DMS53 treated with DMSO at 0.1 percent for 48 hours (cell line): ENCODE results near the gene HRC.

Source experiments
- DNase-seq: peaks from one replicate; lab custom pipeline; 2025; ENCODE audit not compliant: unreplicated experiment; lab: John Stamatoyannopoulos, UW

The HRC gene

DNA sequence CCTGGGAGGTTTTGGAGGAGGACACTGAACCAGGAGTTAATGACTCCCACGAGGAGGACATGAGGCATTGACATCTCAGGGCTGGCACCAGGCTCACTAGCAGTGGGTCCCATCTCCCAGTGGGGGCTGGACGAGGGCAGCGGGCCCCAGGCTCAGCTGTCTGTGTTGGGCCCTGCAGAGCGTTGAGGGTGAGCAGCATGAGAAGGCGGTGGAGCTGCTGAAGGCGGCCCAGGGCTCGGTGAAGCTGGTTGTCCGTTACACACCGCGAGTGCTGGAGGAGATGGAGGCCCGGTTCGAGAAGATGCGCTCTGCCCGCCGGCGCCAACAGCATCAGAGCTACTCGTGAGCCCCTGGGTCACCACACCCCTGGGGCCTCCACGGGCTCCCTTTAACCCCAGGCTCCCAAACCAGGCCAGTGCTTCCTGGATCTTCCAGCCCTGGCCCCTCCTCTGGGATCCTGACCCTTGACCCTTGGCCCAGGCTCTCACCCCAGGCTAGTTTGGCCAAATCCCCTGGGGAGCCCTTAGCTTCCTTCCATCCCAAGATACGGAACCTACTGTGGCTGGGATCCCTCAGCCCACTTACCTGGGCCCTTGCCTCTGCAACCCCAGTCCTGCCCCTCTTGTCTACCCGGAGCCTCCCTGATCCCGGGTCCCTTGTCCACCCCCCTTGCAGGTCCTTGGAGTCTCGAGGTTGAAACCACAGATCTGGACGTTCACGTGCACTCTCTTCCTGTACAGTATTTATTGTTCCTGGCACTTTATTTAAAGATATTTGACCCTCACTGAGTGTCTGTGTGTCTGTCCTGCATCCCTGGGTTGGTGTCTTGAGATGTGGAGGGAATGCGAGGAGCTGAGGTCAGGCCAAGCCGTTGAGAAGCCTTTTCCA is 37.3 kb downstream of the HRC start:
- DNase-seq = no peak

GRCh38 chr19:49116544-49116943 is 38.7 kb downstream of the HRC start:
- no peak for DNase-seq

DNA sequence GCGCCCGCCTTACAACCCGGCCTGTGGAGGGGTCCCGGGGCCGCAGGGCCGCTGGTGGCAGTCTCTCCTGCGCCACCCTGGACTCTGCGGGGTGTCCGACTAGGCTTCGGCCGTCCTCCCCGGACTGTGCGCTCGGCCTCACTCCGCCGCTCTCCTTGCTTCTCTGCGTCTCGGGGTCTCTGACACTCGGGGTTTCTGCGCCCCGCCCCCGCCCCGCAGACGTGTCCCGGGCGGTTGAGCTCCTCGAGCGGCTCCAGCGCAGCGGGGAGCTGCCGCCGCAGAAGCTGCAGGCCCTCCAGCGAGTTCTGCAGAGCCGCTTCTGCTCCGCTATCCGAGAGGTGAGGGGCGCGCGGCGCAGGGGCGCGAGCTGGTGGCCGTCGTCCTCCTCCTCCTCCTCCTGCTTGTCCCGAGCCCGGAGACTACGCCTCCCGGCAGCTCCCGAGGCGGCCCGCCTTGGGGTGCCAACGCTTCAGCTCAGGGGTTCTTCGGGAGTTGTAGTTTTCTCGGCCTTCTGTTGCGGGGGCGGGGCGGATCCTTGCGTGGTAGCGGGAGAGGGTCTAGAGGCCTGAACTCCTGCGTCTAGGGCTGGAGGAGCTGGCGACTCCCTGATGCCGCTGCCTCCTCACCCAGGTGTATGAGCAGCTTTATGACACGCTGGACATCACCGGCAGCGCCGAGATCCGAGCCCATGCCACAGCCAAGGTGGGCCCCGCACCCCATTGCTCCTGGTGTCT is 40.4 kb downstream of the HRC start:
- no peak for DNase-seq

DNA sequence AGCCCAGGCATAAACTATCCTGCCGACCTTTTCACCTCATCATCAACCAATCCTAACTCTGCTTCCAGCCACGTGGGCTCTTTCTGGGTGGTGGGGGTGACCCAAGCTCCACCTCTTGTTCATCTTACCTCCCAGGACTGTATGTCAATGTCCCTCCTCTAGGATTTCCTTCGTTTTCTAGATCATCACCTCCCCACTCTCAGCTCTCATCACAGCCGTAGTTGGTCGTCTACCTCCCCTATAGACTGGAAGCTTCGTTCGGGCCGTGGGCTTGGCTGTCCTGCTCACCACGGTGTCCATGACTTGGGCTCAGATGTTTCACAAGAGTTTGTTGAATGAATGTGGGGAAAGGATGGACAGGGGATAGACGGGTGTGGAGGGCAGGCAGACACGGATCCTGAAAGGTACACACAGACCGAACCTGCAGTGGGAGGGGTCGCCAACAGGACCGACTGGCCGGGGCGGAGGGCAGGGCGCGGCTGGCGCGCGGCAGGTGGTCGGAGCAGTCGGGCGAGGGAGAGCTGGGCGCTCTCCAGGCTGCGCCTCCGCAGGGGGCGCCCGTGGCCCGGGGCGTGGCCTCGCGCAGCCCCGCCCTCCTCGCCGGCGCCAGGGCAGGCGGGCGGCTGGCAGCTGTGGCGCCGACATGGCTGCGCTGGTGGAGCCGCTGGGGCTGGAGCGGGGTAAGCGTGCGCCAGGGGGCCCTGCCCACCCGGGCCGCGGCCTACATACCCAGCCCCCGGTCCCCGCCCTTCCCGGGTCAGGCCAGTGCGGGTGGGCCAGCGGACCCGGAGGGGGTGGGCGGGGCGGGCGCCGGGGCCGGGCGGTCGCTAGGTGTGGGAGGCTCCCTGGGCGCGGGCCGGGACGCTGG is 41.2 kb downstream of the HRC start, which contains the start of gene LIN7B:
LIN7B (plus strand) TSS at position 609 of the 868 bp plus-strand sequence; CDS start at position 644, 35 bp downstream.
- DNase-seq = peak; percentile 21

GRCh38 chr19:49111218-49111998 is 43.8 kb downstream of the HRC start:
- no peak for DNase-seq

DNA sequence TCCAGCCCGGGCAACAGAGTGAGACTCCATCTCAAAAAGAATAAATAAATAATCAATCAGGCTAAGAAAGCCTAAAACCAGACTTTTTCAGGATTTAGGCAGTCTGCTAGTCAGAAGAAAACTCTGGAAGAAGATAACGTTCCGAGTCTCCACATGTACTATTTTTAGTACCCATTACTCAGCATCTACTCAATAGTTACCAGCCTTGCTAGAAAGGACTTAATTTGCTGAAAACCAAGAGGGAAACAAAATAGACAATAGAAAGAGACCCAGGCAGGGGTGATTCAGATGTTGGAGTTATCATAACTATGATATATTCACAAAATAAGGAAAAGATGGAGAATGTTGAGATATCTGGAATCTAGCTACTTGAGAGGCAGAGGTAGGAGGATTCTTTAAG is 44.6 kb downstream of the HRC start:
- no peak for DNase-seq

DNA sequence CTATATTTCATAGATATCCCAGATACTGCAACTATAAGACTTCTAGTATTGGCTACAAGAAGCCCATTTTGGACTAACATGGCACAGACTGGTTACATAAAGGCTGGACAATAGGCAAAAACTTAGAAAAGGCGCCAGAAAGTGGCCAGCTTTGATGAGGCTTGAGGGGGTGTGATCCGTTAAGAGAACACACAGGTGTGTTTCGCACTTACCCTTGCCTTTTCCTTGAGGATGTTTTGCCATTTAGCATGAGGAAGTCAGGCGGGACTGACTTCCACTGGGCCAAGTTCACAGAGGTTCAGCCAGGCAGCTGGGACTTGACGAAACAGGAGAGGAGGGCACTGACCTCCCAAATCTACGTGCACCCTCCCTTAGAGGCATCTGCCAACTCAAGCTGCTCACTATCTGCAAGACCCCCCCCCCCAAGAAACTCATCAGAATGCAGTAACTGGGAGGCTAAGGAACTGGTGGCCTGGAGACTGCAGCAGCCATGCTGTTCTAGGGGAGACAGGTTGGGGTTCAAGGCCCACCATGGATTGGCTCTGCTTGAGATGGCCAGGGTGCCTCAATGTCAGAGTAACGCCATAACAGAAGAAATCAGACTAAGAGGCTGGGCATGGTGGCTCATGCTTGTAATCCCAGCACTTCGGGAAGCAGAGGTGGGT is 45.5 kb downstream of the HRC start:
- no peak for DNase-seq

DNA sequence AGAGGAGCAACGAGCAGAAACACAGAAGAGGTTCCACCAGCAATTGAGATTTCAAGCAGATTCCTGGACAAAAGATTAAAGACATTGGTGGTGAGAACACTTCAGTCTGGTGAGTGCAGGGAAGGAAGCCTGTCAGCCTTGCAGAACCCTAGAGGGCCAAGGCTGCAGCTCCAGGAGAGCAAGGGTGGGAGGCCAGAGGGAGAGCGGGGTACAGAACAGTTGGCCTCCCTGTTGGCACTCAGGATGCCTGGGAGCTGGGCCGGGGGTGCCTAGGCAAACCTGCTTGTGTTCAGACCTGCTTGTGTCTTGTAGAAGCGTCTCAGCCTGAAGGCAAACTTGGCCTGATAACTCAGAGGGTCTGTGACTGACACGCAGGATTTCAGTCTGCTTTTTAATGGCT is 46.1 kb downstream of the HRC start:
- no peak for DNase-seq

- no peak for DNase-seq
These were observed 47.4 kb downstream of the HRC start for GRCh38 chr19:49107625-49108459.

DNA sequence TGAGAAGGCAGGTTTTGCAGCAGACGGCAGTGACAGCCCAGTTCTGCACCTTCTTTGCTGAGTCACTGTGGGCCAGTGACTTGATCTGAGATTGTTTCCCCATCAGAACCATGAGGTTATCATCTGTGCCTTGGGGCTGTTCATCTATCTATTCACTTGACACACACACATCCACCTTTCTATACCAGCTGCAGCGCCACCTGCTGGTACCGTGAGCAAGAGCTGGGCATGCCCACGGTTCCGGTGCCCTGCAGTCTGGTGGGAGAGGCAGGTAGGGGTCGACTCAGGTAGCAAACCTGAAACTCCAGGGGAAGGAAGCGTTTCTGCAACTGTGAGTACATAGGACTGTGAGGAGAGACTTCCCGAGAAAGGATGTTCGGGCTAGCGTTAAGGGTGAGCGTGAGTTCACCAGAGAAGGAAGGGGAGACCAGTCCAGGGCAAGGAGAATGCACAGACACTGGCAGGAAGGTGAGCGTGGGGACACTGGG is 48.5 kb downstream of the HRC start:
- peak; percentile 16 for DNase-seq

- DNase-seq = no peak
These were observed 50.8 kb downstream of the HRC start for GRCh38 chr19:49104229-49104864.

DNA sequence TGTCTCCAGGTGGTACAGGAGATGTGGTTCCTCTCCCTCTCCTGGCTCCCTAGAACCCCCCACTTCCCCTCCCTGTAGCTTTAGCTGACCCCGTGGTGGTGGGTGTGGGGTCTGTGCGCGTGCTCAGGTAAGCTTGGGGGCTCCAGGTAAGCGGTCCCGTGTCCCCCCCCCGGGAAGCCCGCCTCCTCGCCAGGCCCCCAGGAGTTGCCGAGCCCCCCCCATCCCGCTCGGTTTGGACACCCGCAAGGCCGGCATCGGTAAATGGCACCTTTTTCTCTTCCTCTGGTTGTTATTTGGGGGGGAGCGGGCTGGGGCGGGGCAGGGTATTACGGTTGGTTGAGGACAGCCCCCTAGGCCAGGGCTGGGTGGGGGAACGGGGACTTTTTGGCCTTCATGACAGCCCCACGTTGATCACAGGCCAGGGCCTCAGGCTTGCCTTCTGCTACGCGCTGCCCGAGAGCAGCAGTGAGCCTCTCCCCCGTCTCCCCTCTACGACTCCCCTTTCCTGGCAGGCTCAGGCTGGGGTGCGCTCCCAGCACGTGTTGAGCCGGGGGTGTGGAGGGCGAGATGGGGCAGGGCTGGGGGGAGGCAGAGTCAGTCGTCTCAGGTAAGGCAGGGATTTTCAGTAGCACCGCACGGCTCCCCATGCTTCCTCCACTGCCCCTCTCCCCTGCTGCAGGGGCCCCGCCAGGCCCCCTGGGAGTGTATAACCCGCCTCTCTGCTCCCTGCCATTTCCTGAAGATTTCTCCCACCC is 51.7 kb downstream of the HRC start:
- no peak for DNase-seq

DNA sequence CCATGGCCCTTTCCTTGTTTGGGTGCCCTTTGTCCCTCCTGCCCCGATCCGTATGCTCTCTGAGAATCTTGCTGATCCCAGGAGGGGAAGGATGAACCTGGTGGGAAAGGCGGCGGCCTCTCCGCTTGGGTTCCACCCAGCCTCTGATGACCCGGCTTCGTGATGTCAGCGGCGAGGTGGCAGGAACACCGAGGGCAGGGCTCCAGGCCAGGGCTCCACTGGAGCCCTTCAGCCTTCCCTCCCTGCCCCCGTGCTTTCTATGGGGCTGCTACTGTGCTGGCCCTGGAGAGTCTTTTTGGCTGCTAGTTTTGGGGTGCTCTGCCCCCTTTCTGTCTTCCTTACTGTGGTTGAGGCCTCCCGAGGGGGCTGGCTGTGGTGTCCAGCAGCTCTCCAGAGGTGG is 52.9 kb downstream of the HRC start:
- no peak for DNase-seq
